ENCODE results near the gene STAG1.

- no peak for TF ChIP-seq CTCF (IDR thresholded peaks at IDR 0.05; ENCODE audit: insufficient read depth, low read depth, low read length)
- TF ChIP-seq EZH2 (IDR thresholded peaks at IDR 0.05; ENCODE audit: insufficient read depth, low read length): no peak
These were observed 48.7 kb downstream of the STAG1 start for GRCh38 chr3:136703429-136703828.

All from astrocyte (in vitro differentiated cells and primary cell).